Upper lobe of right lung (tissue), 1 donor: ENCODE results near the gene SAP25. TPM values are rescaled to one million over a fixed set of nuclear protein-coding genes. Genes with fewer than 3 reads are reported as not detected.
"Not testable (repeated sequence)": the region's sequence is repeated elsewhere in the genome, so short reads cannot be mapped to it uniquely, and the experiment has no call there.

Experiments
- ATAC-seq: fragments of 200-7000 bp; cut with Tn5 transposase; one replicate; pipeline ENCODE4 v1.9.1; 2020; ENCODE audit warnings: mild to moderate bottlenecking, moderate library complexity
- DNase-seq: peaks from one replicate; pipeline ENCODE4 v3.0.0-alpha.2; 2020
- H3K27ac ChIP-seq: fragments of 200-600 bp; one replicate; pipeline ENCODE4 v1.8.0; 2022
- H3K27me3 ChIP-seq: fragments of 200-600 bp; one replicate; pipeline ENCODE4 v1.8.0; 2022; ENCODE audit warnings: mild to moderate bottlenecking
- H3K36me3 ChIP-seq: fragments of 200-600 bp; one replicate; pipeline ENCODE4 v1.8.0; 2022
- H3K4me1 ChIP-seq: fragments of 200-600 bp; one replicate; pipeline ENCODE4 v1.8.0; 2022
- H3K4me3 ChIP-seq: fragments of 200-600 bp; one replicate; pipeline ENCODE4 v1.8.0; 2022; ENCODE audit warnings: mild to moderate bottlenecking
- H3K9me3 ChIP-seq: fragments of 200-600 bp; one replicate; pipeline ENCODE4 v1.8.0; 2022
- CTCF ChIP-seq: fragments of 200-600 bp; IDR thresholded peaks from one replicate; pipeline ENCODE4 v1.8.0; 2022; ENCODE audit warnings: antibody characterized with exemption
- intact Hi-C: fragments of 100-400 bp; cut with DNase I; formaldehyde crosslinking; loops from one replicate; pipeline ENCODE4 v1.11.0; 2022
- total RNA-seq: library from RNA; stranded (reverse); fragmentation: NEBNext Ultra II Directional; extraction: Animal tissue kit (Norgen Biotek cat#: 25700); gene quantifications from one replicate; pipeline ENCODE4 v1.2.1, GENCODE V29; 2021
- donor health status: DM: no; HTN: yes; CAD: no; lungs with severe emphysema.

Gene SAP25
- total RNA-seq, 1 donor from 2014 or later, result 6.4 TPM

GRCh38 chr7:100567031-100567730 lies 6.5 kb downstream of the SAP25 start:
- H3K27me3 ChIP-seq, result no peaks in the 10 kb centered on the region
- ATAC-seq (no peak), DNase-seq (peak; percentile 61)
- intact Hi-C loops, result loop anchor here (10.0 kb wide), 1 partner anchor 118 kb away; no protein-coding TSS in a partner anchor
- no peak overlapping the region for H3K4me3 ChIP-seq
- no peaks in the 10 kb centered on the region for H3K9me3 ChIP-seq
- TF ChIP-seq CTCF, result no peak
- peaks cover 17% of the 10 kb centered on the region for H3K4me1 ChIP-seq
- H3K27ac ChIP-seq, result no peak overlapping the region
- peaks cover 10% of the 10 kb centered on the region for H3K36me3 ChIP-seq

- no peak for TF ChIP-seq CTCF
- no peaks in the 10 kb centered on the region for H3K27me3 ChIP-seq
- no peak for ATAC-seq
- peaks cover 17% of the 10 kb centered on the region for H3K4me1 ChIP-seq
- no peak overlapping the region for H3K4me3 ChIP-seq
- intact Hi-C loops, result loop anchor here (10.0 kb wide), 1 partner anchor 119 kb away; no protein-coding TSS in a partner anchor
- DNase-seq, result no peak
- H3K9me3 ChIP-seq, result no peaks in the 10 kb centered on the region
- H3K27ac ChIP-seq, result no peak overlapping the region
- H3K36me3 ChIP-seq, result peaks cover 13% of the 10 kb centered on the region
Observed at GRCh38 chr7:100566018-100566531, 7.6 kb downstream of the SAP25 start.

GRCh38 chr7:100565133-100565571 lies 8.5 kb downstream of the SAP25 start:
- no peaks in the 10 kb centered on the region for H3K27me3 ChIP-seq
- H3K9me3 ChIP-seq, result no peaks in the 10 kb centered on the region
- H3K4me1 ChIP-seq, result peaks cover 10% of the 10 kb centered on the region
- intact Hi-C loops, result loop anchor here (10.0 kb wide), 1 partner anchor 120 kb away; no protein-coding TSS in a partner anchor
- H3K4me3 ChIP-seq, result no peak overlapping the region
- no peak for ATAC-seq
- H3K36me3 ChIP-seq, result peaks cover 13% of the 10 kb centered on the region
- no peak for DNase-seq
- H3K27ac ChIP-seq, result no peak overlapping the region
- no peak for TF ChIP-seq CTCF

GRCh38 chr7:100564405-100564804 lies 9.3 kb downstream of the SAP25 start:
- H3K9me3 ChIP-seq, H3K4me3 ChIP-seq, H3K27ac ChIP-seq, H3K4me1 ChIP-seq, H3K27me3 ChIP-seq, ATAC-seq, DNase-seq: not testable (repeated sequence)
- intact Hi-C loops, result loop anchor here (5.0 to 10.0 kb wide), 2 partner anchors 97 to 120 kb away; no protein-coding TSS in a partner anchor
- peaks cover 13% of the 10 kb centered on the region for H3K36me3 ChIP-seq

- no peak overlapping the region for H3K4me3 ChIP-seq
- DNase-seq (peak; percentile 90), ATAC-seq (peak; percentile 84)
- H3K4me1 ChIP-seq, result peaks cover 4% of the 10 kb centered on the region
- no peaks in the 10 kb centered on the region for H3K9me3 ChIP-seq
- peaks cover 13% of the 10 kb centered on the region for H3K36me3 ChIP-seq
- intact Hi-C loops, result loop anchor here (5.0 to 10.0 kb wide), 2 partner anchors 97 to 121 kb away; no protein-coding TSS in a partner anchor
- no peak overlapping the region for H3K27ac ChIP-seq
- TF ChIP-seq CTCF, result peak; percentile 98
- H3K27me3 ChIP-seq, result no peaks in the 10 kb centered on the region
Observed at GRCh38 chr7:100563809-100564400, 9.8 kb downstream of the SAP25 start.

- no peak for TF ChIP-seq CTCF
- intact Hi-C loops, result loop anchor here (5.0 to 10.0 kb wide), 2 partner anchors 96 to 122 kb away; no protein-coding TSS in a partner anchor
- H3K9me3 ChIP-seq, result no peaks in the 10 kb centered on the region
- no peak for DNase-seq
- H3K4me3 ChIP-seq, result no peak overlapping the region
- no peak overlapping the region for H3K27ac ChIP-seq
- H3K27me3 ChIP-seq, result no peaks in the 10 kb centered on the region
- peaks cover 4% of the 10 kb centered on the region for H3K4me1 ChIP-seq
- ATAC-seq, result no peak
- H3K36me3 ChIP-seq, result peaks cover 13% of the 10 kb centered on the region
Observed at GRCh38 chr7:100563100-100563564, 10.6 kb downstream of the SAP25 start.
